DOHH2 (cell line): ENCODE measurements around the gene BNIP2.

Experiments used
- H3F3A ChIP-seq: fragments of 200-600 bp; sonication (generic), shearing (Covaris generic); 2 replicates; pipeline ENCODE4 v1.6.0; 2016; ENCODE audit warnings: antibody characterized with exemption, mild to moderate bottlenecking; ENCODE audit not compliant: control insufficient read depth, insufficient read depth
- H3K27ac ChIP-seq: fragments of 200-600 bp; sonication (generic); 2 replicates; pipeline ENCODE4 v1.5.1; 2014; ENCODE audit warnings: low read depth, mild to moderate bottlenecking, low read length, moderate library complexity
- H3K27me3 ChIP-seq: fragments of 200-600 bp; sonication (generic); 2 replicates; pipeline ENCODE4 v1.6.1; 2014; ENCODE audit warnings: mild to moderate bottlenecking, low read length, mixed read lengths; ENCODE audit not compliant: control insufficient read depth
- H3K36me3 ChIP-seq: fragments of 200-600 bp; sonication (generic); 2 replicates; pipeline ENCODE4 v1.6.1; 2014; ENCODE audit warnings: mild to moderate bottlenecking, low read length, moderate library complexity, mixed read lengths; ENCODE audit not compliant: control insufficient read depth
- H3K4me1 ChIP-seq: fragments of 200-600 bp; sonication (generic); 2 replicates; pipeline ENCODE4 v1.6.1; 2014; ENCODE audit warnings: mild to moderate bottlenecking, low read length, mixed read lengths; ENCODE audit not compliant: control insufficient read depth
- H3K4me2 ChIP-seq: fragments of 200-600 bp; sonication (generic); 2 replicates; pipeline ENCODE4 v1.6.0; 2014; ENCODE audit warnings: mild to moderate bottlenecking, low read length, moderate library complexity
- H3K4me3 ChIP-seq: fragments of 200-600 bp; sonication (generic); 2 replicates; pipeline ENCODE4 v1.5.1; 2014; ENCODE audit warnings: mild to moderate bottlenecking, low read length, mixed read lengths
- H3K79me2 ChIP-seq: fragments of 200-600 bp; sonication (generic); 2 replicates; pipeline ENCODE4 v1.6.1; 2014; ENCODE audit warnings: mild to moderate bottlenecking, low read length, mixed read lengths; ENCODE audit not compliant: control insufficient read depth
- H3K9me2 ChIP-seq: fragments of 200-600 bp; sonication (generic); replicated peaks from 2 replicates; pipeline ENCODE4 v1.6.1; 2014; ENCODE audit warnings: mild to moderate bottlenecking, low read length, mixed read lengths; ENCODE audit not compliant: control insufficient read depth
- H3K9me3 ChIP-seq: fragments of 200-600 bp; sonication (generic); 2 replicates; pipeline ENCODE4 v1.6.1; 2014; ENCODE audit warnings: antibody characterized with exemption, low read length, mixed read lengths; ENCODE audit not compliant: control insufficient read depth, insufficient read depth
- H4K20me1 ChIP-seq: fragments of 200-600 bp; sonication (generic); 2 replicates; pipeline ENCODE4 v1.6.0; 2014; ENCODE audit warnings: low read depth, mild to moderate bottlenecking, antibody characterized with exemption, low read length, moderate library complexity; ENCODE audit not compliant: control insufficient read depth, insufficient read depth
- CTCF ChIP-seq: fragments of 200-600 bp; sonication (generic); IDR thresholded peaks from one replicate; pipeline ENCODE4 v1.5.1; 2014; ENCODE audit warnings: antibody characterized with exemption, mild to moderate bottlenecking, low read depth, low read length; ENCODE audit not compliant: poor library complexity, severe bottlenecking
- EZH2phosphoT487 ChIP-seq: fragments of 200-600 bp; sonication (generic); IDR thresholded peaks from 2 replicates; pipeline ENCODE4 v1.6.1; 2017; ENCODE audit warnings: borderline replicate concordance, mild to moderate bottlenecking, antibody characterized with exemption, low read length, moderate library complexity, mixed read lengths

BNIP2 gene

GRCh38 chr15:59694779-59695178, 5.7 kb upstream of the BNIP2 start:
- H3K4me2 ChIP-seq = no peak overlapping the region
- H3K27ac ChIP-seq = no peak overlapping the region
- no peaks in the 10 kb centered on the region for H3K9me2 ChIP-seq
- no peaks in the 10 kb centered on the region; the same call in none of the 2 replicates for H3K79me2 ChIP-seq
- H4K20me1 ChIP-seq = no peaks in the 10 kb centered on the region
- no peak overlapping the region for H3K4me3 ChIP-seq
- peaks cover 5% of the 10 kb centered on the region; the same call in 1 of the 2 replicates for H3K27me3 ChIP-seq
- peaks cover 14% of the 10 kb centered on the region for H3K4me1 ChIP-seq
- H3K36me3 ChIP-seq = no peaks in the 10 kb centered on the region
- TF ChIP-seq CTCF (no peak), EZH2phosphoT487 (no peak)
- no peaks in the 10 kb centered on the region for H3K9me3 ChIP-seq
- peaks cover 11% of the 10 kb centered on the region for H3F3A ChIP-seq

- H3K27me3 ChIP-seq = no peaks in the 10 kb centered on the region
- peaks cover 30% of the 10 kb centered on the region for H3K4me1 ChIP-seq
- no peak overlapping the region for H3K27ac ChIP-seq
- no peak overlapping the region for H3K4me2 ChIP-seq
- H4K20me1 ChIP-seq = peaks cover 8% of the 10 kb centered on the region; the same call in 1 of the 2 replicates
- peaks cover 25% of the 10 kb centered on the region for H3K36me3 ChIP-seq
- TF ChIP-seq EZH2phosphoT487 (no peak), CTCF (peak; percentile 70)
- H3K4me3 ChIP-seq = no peak overlapping the region
- peaks cover 30% of the 10 kb centered on the region for H3F3A ChIP-seq
- H3K9me2 ChIP-seq = no peaks in the 10 kb centered on the region
- peaks cover 32% of the 10 kb centered on the region for H3K79me2 ChIP-seq
- no peaks in the 10 kb centered on the region for H3K9me3 ChIP-seq
Measured at GRCh38 chr15:59691194-59691805, 2.2 kb upstream of the BNIP2 start.

- Histone ChIP-seq H3K4me2 (peak overlapping the region; percentile 81), H3K9me2 (no peaks in the 10 kb centered on the region), H3F3A (peaks cover 30% of the 10 kb centered on the region), H3K4me3 (peak overlapping the region; percentile 96), H3K27me3 (no peaks in the 10 kb centered on the region), H3K4me1 (peaks cover 46% of the 10 kb centered on the region), H3K79me2 (peaks cover 48% of the 10 kb centered on the region), H3K36me3 (peaks cover 40% of the 10 kb centered on the region), H3K9me3 (no peaks in the 10 kb centered on the region), H4K20me1 (peaks cover 22% of the 10 kb centered on the region), H3K27ac (peak overlapping the region; percentile 73)
- TF ChIP-seq CTCF (no peak), EZH2phosphoT487 (no peak)
Measured at GRCh38 chr15:59689626-59690236, 611 bp upstream of the BNIP2 start.
